HEK293 (cell line): ENCODE measurements around the gene MORN1.

ENCODE experiments used
- ZNF140 ChIP-seq: fragments of 450-650 bp; formaldehyde crosslinking; IDR thresholded peaks from 2 replicates; pipeline ENCODE4 v1.5.1; 2016; ENCODE audit warnings: missing biosample characterization, missing genetic modification characterization
- ZNF23 ChIP-seq: fragments of 450-650 bp; formaldehyde crosslinking; IDR thresholded peaks from 2 replicates; pipeline ENCODE4 v1.5.1; 2016; ENCODE audit warnings: missing biosample characterization, missing genetic modification characterization, borderline replicate concordance
- ZNF391 ChIP-seq: fragments of 450-650 bp; formaldehyde crosslinking; IDR thresholded peaks from 2 replicates; pipeline ENCODE4 v1.5.1; 2016; ENCODE audit warnings: low read depth, missing biosample characterization, missing genetic modification characterization, borderline replicate concordance
- TF ChIP-seq, protein P1 (sequence below): fragments of 450-650 bp; formaldehyde crosslinking; IDR thresholded peaks from 2 replicates; pipeline ENCODE4 v1.5.1; 2017; ENCODE audit warnings: missing biosample characterization, missing genetic modification characterization
- TF ChIP-seq, protein P2 (sequence below): fragments of 450-650 bp; formaldehyde crosslinking; IDR thresholded peaks from 2 replicates; pipeline ENCODE4 v1.5.1; 2016; ENCODE audit warnings: missing biosample characterization, missing genetic modification characterization

DNA sequence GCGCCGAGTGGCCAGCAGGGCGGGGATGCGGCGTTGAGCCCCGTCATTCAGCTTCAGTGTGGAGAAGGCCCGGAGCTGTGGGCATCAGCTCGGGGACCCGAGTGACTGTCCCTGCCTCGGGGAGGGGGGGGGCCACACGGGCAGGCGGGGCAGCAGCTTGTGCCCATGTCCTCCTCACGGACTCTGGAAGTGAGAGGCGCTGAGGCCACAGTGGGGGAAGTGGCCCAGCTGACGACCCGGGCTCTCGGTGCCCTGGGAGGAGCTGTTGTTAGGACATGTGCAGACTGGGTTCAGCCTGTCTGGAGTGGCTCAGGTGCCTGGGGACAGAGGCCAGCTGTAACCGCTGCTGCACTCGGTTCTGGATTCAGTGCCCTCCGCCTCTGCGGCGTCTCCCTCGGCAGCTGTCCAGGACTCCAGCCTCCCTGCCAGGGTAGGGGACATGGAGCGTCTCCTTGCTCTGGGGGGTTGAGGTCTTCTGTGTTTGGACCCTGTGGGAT lies 92.2 kb downstream of the MORN1 start:
- TF ChIP-seq, protein P1, sequence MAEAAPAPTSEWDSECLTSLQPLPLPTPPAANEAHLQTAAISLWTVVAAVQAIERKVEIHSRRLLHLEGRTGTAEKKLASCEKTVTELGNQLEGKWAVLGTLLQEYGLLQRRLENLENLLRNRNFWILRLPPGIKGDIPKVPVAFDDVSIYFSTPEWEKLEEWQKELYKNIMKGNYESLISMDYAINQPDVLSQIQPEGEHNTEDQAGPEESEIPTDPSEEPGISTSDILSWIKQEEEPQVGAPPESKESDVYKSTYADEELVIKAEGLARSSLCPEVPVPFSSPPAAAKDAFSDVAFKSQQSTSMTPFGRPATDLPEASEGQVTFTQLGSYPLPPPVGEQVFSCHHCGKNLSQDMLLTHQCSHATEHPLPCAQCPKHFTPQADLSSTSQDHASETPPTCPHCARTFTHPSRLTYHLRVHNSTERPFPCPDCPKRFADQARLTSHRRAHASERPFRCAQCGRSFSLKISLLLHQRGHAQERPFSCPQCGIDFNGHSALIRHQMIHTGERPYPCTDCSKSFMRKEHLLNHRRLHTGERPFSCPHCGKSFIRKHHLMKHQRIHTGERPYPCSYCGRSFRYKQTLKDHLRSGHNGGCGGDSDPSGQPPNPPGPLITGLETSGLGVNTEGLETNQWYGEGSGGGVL: no peak
- TF ChIP-seq, protein P2, sequence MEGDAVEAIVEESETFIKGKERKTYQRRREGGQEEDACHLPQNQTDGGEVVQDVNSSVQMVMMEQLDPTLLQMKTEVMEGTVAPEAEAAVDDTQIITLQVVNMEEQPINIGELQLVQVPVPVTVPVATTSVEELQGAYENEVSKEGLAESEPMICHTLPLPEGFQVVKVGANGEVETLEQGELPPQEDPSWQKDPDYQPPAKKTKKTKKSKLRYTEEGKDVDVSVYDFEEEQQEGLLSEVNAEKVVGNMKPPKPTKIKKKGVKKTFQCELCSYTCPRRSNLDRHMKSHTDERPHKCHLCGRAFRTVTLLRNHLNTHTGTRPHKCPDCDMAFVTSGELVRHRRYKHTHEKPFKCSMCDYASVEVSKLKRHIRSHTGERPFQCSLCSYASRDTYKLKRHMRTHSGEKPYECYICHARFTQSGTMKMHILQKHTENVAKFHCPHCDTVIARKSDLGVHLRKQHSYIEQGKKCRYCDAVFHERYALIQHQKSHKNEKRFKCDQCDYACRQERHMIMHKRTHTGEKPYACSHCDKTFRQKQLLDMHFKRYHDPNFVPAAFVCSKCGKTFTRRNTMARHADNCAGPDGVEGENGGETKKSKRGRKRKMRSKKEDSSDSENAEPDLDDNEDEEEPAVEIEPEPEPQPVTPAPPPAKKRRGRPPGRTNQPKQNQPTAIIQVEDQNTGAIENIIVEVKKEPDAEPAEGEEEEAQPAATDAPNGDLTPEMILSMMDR: no peak
- no peak for TF ChIP-seq ZNF391 (tag by site-specific recombination)
- no peak for TF ChIP-seq ZNF140 (tag by site-specific recombination)
- TF ChIP-seq ZNF23: no peak
